NCI-H226 (cell line): Measurements from ENCODE around the gene SORT1.
"Not testable (repeated sequence)": the region's sequence is repeated elsewhere in the genome, so short reads cannot be mapped to it uniquely, and the experiment has no call there.

Experiments
- DNase-seq: peaks from one replicate; pipeline ENCODE4 v3.0.0-alpha.2; 2015

The SORT1 gene

GRCh38 chr1:109373696-109374095, 24.0 kb downstream of the SORT1 start:
- not testable (repeated sequence) for DNase-seq

GRCh38 chr1:109373126-109373525, 24.6 kb downstream of the SORT1 start:
- no peak for DNase-seq

GRCh38 chr1:109372281-109372680, 25.4 kb downstream of the SORT1 start:
- DNase-seq = no peak

- DNase-seq = peak; percentile 83
Measured at GRCh38 chr1:109371341-109371739, 26.4 kb downstream of the SORT1 start.

GRCh38 chr1:109370712-109371340, 26.9 kb downstream of the SORT1 start:
- peak; percentile 80 for DNase-seq

GRCh38 chr1:109369167-109369746, 28.5 kb downstream of the SORT1 start:
- peak; percentile 45 for DNase-seq

- no peak for DNase-seq
Measured at GRCh38 chr1:109368464-109368863, 29.3 kb downstream of the SORT1 start.

- DNase-seq = no peak
Measured at GRCh38 chr1:109367626-109368025, 30.1 kb downstream of the SORT1 start.

- no peak for DNase-seq
Measured at GRCh38 chr1:109365642-109366204, 32.0 kb downstream of the SORT1 start.

- no peak for DNase-seq
Measured at GRCh38 chr1:109361649-109362048, 36.1 kb downstream of the SORT1 start.

GRCh38 chr1:109361069-109361468, 36.6 kb downstream of the SORT1 start:
- no peak for DNase-seq

GRCh38 chr1:109357616-109358015, 40.1 kb downstream of the SORT1 start:
- peak; percentile 58 for DNase-seq

GRCh38 chr1:109356915-109357314, 40.8 kb downstream of the SORT1 start:
- DNase-seq = no peak

GRCh38 chr1:109356505-109356904, 41.2 kb downstream of the SORT1 start:
- no peak for DNase-seq

GRCh38 chr1:109354929-109355328, 42.8 kb downstream of the SORT1 start:
- no peak for DNase-seq

GRCh38 chr1:109351457-109351856, 46.3 kb downstream of the SORT1 start:
- DNase-seq = no peak

- DNase-seq = no peak
Measured at GRCh38 chr1:109350655-109351054, 47.1 kb downstream of the SORT1 start.

GRCh38 chr1:109350182-109350581, 47.5 kb downstream of the SORT1 start:
- no peak for DNase-seq

GRCh38 chr1:109347511-109347910, 50.2 kb downstream of the SORT1 start:
- no peak for DNase-seq

- no peak for DNase-seq
Measured at GRCh38 chr1:109341944-109342930, 55.5 kb downstream of the SORT1 start.

GRCh38 chr1:109338608-109339007, 59.1 kb downstream of the SORT1 start:
- no peak for DNase-seq

- DNase-seq = no peak
Measured at GRCh38 chr1:109338091-109338490, 59.6 kb downstream of the SORT1 start.

GRCh38 chr1:109335091-109335490, 62.6 kb downstream of the SORT1 start:
- DNase-seq = no peak
